ENCODE data around the gene KRT26.

DNA sequence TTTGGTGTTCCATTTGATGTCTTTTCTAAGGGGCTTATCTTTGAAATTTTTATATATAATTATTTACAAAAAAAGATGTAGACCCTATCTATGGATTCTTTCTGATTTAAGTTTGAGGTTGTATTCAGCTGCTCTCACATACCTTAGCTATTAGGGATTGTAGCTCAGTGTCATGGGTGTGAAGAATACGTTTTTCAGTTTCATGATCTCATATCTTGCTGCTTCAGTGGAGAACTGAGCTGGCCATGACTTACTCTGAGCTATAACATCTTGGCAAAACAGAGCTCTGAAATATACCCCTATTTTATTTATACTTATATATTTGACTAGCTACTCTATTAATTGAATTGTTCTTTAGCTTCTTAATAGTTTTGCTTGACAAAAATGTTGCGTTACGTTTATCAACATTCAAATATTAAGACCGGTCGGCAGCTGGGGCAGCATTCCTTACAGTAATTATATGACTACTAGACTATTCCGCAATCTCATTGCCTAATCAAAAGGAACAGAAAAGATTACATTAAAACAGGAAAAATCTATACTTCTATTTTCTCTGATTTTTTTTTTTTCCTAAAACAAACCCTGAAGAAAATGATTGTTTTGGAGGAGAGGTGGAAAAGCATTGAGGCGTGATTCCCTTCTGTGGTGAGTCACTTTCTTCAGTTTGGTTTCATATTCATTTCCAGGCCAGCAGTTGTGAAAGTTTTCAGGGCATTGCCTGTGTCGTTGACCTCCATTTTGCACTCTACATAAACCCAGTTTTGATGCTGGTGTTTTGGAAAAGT lies 44.4 kb downstream of the KRT26 start:
- TF ChIP-seq POLR2A (IDR thresholded peaks at IDR 0.05) (no peak), POLR2AphosphoS5 (IDR thresholded peaks at IDR 0.05) (no peak)
- TF ChIP-seq, protein P1, sequence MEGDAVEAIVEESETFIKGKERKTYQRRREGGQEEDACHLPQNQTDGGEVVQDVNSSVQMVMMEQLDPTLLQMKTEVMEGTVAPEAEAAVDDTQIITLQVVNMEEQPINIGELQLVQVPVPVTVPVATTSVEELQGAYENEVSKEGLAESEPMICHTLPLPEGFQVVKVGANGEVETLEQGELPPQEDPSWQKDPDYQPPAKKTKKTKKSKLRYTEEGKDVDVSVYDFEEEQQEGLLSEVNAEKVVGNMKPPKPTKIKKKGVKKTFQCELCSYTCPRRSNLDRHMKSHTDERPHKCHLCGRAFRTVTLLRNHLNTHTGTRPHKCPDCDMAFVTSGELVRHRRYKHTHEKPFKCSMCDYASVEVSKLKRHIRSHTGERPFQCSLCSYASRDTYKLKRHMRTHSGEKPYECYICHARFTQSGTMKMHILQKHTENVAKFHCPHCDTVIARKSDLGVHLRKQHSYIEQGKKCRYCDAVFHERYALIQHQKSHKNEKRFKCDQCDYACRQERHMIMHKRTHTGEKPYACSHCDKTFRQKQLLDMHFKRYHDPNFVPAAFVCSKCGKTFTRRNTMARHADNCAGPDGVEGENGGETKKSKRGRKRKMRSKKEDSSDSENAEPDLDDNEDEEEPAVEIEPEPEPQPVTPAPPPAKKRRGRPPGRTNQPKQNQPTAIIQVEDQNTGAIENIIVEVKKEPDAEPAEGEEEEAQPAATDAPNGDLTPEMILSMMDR (IDR thresholded peaks at IDR 0.05) = no peak

Measured in stomach (tissue), 4 donors.